ENCODE results near the gene MORN2.
"Not testable (repeated sequence)": the region's sequence is repeated elsewhere in the genome, so short reads cannot be mapped to it uniquely, and the experiment has no call there.

Gene MORN2

GRCh38 chr2:38875576-38876367 is at the start of gene MORN2, which contains the start of gene DHX57:
MORN2 (plus strand) TSS chr2:38875976.
DHX57 (minus strand) TSS chr2:38875934; CDS start chr2:38868405, 7,529 bp downstream.
- DNase-seq: peak; percentile 55 to 73

- not testable (repeated sequence) for DNase-seq
Observed at GRCh38 chr2:38827539-38828145, 48.1 kb upstream of the MORN2 start.

GRCh38 chr2:38828460-38828859 is 47.3 kb upstream of the MORN2 start:
- no peak for DNase-seq

GRCh38 chr2:38829971-38830370 is 45.8 kb upstream of the MORN2 start:
- DNase-seq: no peak

GRCh38 chr2:38830526-38831159 is 45.1 kb upstream of the MORN2 start:
- DNase-seq: no peak

GRCh38 chr2:38835015-38835601 is 40.7 kb upstream of the MORN2 start:
- DNase-seq: no peak

GRCh38 chr2:38835990-38836389 is 39.8 kb upstream of the MORN2 start:
- no peak for DNase-seq

- DNase-seq: no peak
Observed at GRCh38 chr2:38836791-38837190, 39.0 kb upstream of the MORN2 start.

GRCh38 chr2:38850045-38850444 is 25.7 kb upstream of the MORN2 start:
- no peak for DNase-seq

GRCh38 chr2:38856165-38856564 is 19.6 kb upstream of the MORN2 start:
- no peak for DNase-seq

GRCh38 chr2:38862476-38862875 is 13.3 kb upstream of the MORN2 start:
- no peak for DNase-seq

GRCh38 chr2:38863061-38863695 is 12.6 kb upstream of the MORN2 start:
- DNase-seq: no peak

- no peak for DNase-seq
Observed at GRCh38 chr2:38866773-38867443, 8.9 kb upstream of the MORN2 start.

- DNase-seq: no peak
Observed at GRCh38 chr2:38871432-38871831, 4.3 kb upstream of the MORN2 start.

- no peak for DNase-seq
Observed at GRCh38 chr2:38873763-38874162, 2.0 kb upstream of the MORN2 start.

GRCh38 chr2:38875227-38875575 is 575 bp upstream of the MORN2 start:
- DNase-seq: no peak

GRCh38 chr2:38876407-38876806 is 631 bp downstream of the MORN2 start:
- no peak for DNase-seq

- no peak for DNase-seq
Observed at GRCh38 chr2:38886063-38886462, 10.3 kb downstream of the MORN2 start.

GRCh38 chr2:38887347-38887746 is 11.6 kb downstream of the MORN2 start:
- DNase-seq: no peak

GRCh38 chr2:38887902-38888554 is 12.3 kb downstream of the MORN2 start:
- DNase-seq: no peak

- no peak for DNase-seq
Observed at GRCh38 chr2:38889045-38889444, 13.3 kb downstream of the MORN2 start.

- no peak for DNase-seq
Observed at GRCh38 chr2:38889575-38889974, 13.8 kb downstream of the MORN2 start, which contains the start of gene ARHGEF33. ARHGEF33 (plus strand) TSS chr2:38889875; CDS start chr2:38919448, 29,573 bp downstream.

Measured in NCI-H1930 (cell line).